Measurements from ENCODE around the gene PUM2.

Gene PUM2

GRCh38 chr2:20198796-20199632 lies 151.6 kb downstream of the PUM2 start:
- DNase-seq: no peak
